Natural killer cell (primary cell): Measurements from ENCODE around the gene CCDC50. TPM values are rescaled to one million over a fixed set of nuclear protein-coding genes. Genes with fewer than 3 reads are reported as not detected.

ENCODE experiments used
- ATAC-seq, 3 donors: fragments of 150-1000 bp in 2 of 3; fragments of 200-7000 bp in 1 of 3; cut with Tn5 transposase; 1 replicate in 1 of 3; 2 replicates in 2 of 3; pipeline ENCODE4 v1.10.0; 2021; ENCODE audit warnings: mild to moderate bottlenecking in 2 of 3, moderate library complexity in 2 of 3
- DNase-seq, 2 donors: peaks; one replicate each; pipeline versions ENCODE4 v3.0.0 to v3.0.0-alpha.2; 2013 to 2021; ENCODE audit warnings: mixed read lengths in 1 of 2
- H3K27ac ChIP-seq: one replicate; pipeline ENCODE4 v1.5.1; 2013; ENCODE audit warnings: mild to moderate bottlenecking, low read length
- H3K27me3 ChIP-seq: one replicate; pipeline ENCODE4 v1.6.1; 2013; ENCODE audit warnings: low read length; ENCODE audit not compliant: control insufficient read depth, insufficient read depth
- H3K36me3 ChIP-seq: one replicate; pipeline ENCODE4 v1.6.1; 2013; ENCODE audit warnings: low read length; ENCODE audit not compliant: control insufficient read depth, insufficient read depth
- H3K4me1 ChIP-seq: one replicate; pipeline ENCODE4 v1.6.1; 2013; ENCODE audit warnings: low read length; ENCODE audit not compliant: control insufficient read depth, insufficient read depth
- H3K4me3 ChIP-seq: one replicate; pipeline ENCODE4 v1.5.1; 2013; ENCODE audit warnings: low read length
- H3K9me3 ChIP-seq: one replicate; pipeline ENCODE4 v1.6.1; 2013; ENCODE audit warnings: low read length; ENCODE audit not compliant: control insufficient read depth, insufficient read depth
- H3K27ac Mint-ChIP-seq, 2 donors: one replicate each; pipeline ENCODE4 v1.8.0; 2022; ENCODE audit warnings: mild to moderate bottlenecking in 2 of 2, mixed read lengths in 2 of 2, moderate library complexity in 1 of 2
- H3K27me3 Mint-ChIP-seq, 2 donors: one replicate each; pipeline ENCODE4 v1.8.0; 2022; ENCODE audit warnings: low read depth in 2 of 2, mixed read lengths in 2 of 2
- H3K36me3 Mint-ChIP-seq: one replicate; pipeline ENCODE4 v1.8.0; 2022; ENCODE audit warnings: mixed read lengths
- H3K4me1 Mint-ChIP-seq, 2 donors: one replicate each; pipeline ENCODE4 v1.8.0; 2022; ENCODE audit warnings: mixed read lengths in 2 of 2
- H3K4me3 Mint-ChIP-seq: one replicate; pipeline ENCODE4 v1.8.0; 2022; ENCODE audit warnings: mild to moderate bottlenecking, moderate library complexity, mixed read lengths
- H3K9me3 Mint-ChIP-seq, 2 donors: one replicate each; pipeline ENCODE4 v1.8.0; 2022; ENCODE audit warnings: mixed read lengths in 2 of 2
- CTCF ChIP-seq: fragments of 200-600 bp; IDR thresholded peaks from one replicate; pipeline ENCODE4 v1.8.0; 2022; ENCODE audit warnings: antibody characterized with exemption
- WGBS: methylation state at CpG from one replicate; pipeline ENCODE4 v1.1.7; 2013; ENCODE audit warnings: missing lambda C conversion rate; ENCODE audit not compliant: insufficient coverage; 5-methylcytosine and 5-hydroxymethylcytosine counted together
- intact Hi-C: fragments of 100-400 bp; cut with micrococcal nuclease; formaldehyde crosslinking; loops from one replicate; pipeline ENCODE4 v1.14.2; 2022
- total RNA-seq, 4 donors: library from RNA; stranded (reverse); fragments of 120-200 nt in 1 of 4; gene quantifications; one replicate each; pipeline versions ENCODE4 v1.2.3 to v1.2.4, GENCODE V29; 2013 to 2022

Gene CCDC50
- total RNA-seq, 3 donors from 2014 or later (not counting 1 experiment from before 2014, with no cell fraction given): 19.9 to 27.3 (median 22.6) TPM

- Mint-ChIP-seq H3K27ac (no peak overlapping the region), H3K27me3 (no peaks in the 10 kb centered on the region), H3K9me3 (no peaks in the 10 kb centered on the region), H3K36me3 (no peaks in the 10 kb centered on the region), H3K4me3 (no peak overlapping the region), H3K4me1 (peaks cover 6 to 7% of the 10 kb centered on the region in 2 donors)
- no peak for ATAC-seq
- no peak for DNase-seq
- TF ChIP-seq CTCF: no peak
- intact Hi-C loops: no loop called here
- Histone ChIP-seq H3K9me3 (no peaks in the 10 kb centered on the region), H3K36me3 (peaks cover 31% of the 10 kb centered on the region), H3K4me3 (no peak overlapping the region), H3K27me3 (no peaks in the 10 kb centered on the region), H3K27ac (no peak overlapping the region), H3K4me1 (no peaks in the 10 kb centered on the region)
- WGBS: 60% methylated on average over 1 of the region's 2 CpGs
Observed at GRCh38 chr3:191366675-191367074, 37.5 kb downstream of the CCDC50 start.

GRCh38 chr3:191368755-191369615 lies 39.8 kb downstream of the CCDC50 start:
- ATAC-seq (no peak), DNase-seq (no peak)
- H3K36me3 Mint-ChIP-seq: no peaks in the 10 kb centered on the region
- Histone ChIP-seq H3K4me1 (no peaks in the 10 kb centered on the region), H3K9me3 (no peaks in the 10 kb centered on the region), H3K4me3 (no peak overlapping the region), H3K36me3 (peaks cover 21% of the 10 kb centered on the region), H3K27ac (no peak overlapping the region), H3K27me3 (no peaks in the 10 kb centered on the region)
- no peaks in the 10 kb centered on the region for H3K27me3 Mint-ChIP-seq
- intact Hi-C loops: no loop called here
- TF ChIP-seq CTCF: no peak
- peaks cover 6 to 9% of the 10 kb centered on the region in 2 donors for H3K4me1 Mint-ChIP-seq
- H3K27ac Mint-ChIP-seq: no peak overlapping the region
- 98% methylated on average over 3 of the region's 5 CpGs for WGBS
- no peak overlapping the region for H3K4me3 Mint-ChIP-seq
- no peaks in the 10 kb centered on the region for H3K9me3 Mint-ChIP-seq

- DNase-seq: no peak
- Histone ChIP-seq H3K27ac (no peak overlapping the region), H3K9me3 (no peaks in the 10 kb centered on the region), H3K36me3 (peaks cover 21% of the 10 kb centered on the region), H3K4me3 (no peak overlapping the region), H3K27me3 (no peaks in the 10 kb centered on the region), H3K4me1 (no peaks in the 10 kb centered on the region)
- Mint-ChIP-seq H3K4me1 (peaks cover 6 to 9% of the 10 kb centered on the region in 2 donors), H3K9me3 (no peaks in the 10 kb centered on the region), H3K27ac (no peak overlapping the region), H3K4me3 (no peak overlapping the region), H3K36me3 (no peaks in the 10 kb centered on the region), H3K27me3 (no peaks in the 10 kb centered on the region)
- intact Hi-C loops: no loop called here
- ATAC-seq: no peak
- 60% methylated on average over 1 of the region's 2 CpGs for WGBS
- no peak for TF ChIP-seq CTCF
Observed at GRCh38 chr3:191369616-191370010, 40.4 kb downstream of the CCDC50 start.

GRCh38 chr3:191372122-191372521 lies 42.9 kb downstream of the CCDC50 start:
- H3K4me1 ChIP-seq: no peaks in the 10 kb centered on the region
- no peak overlapping the region for H3K27ac Mint-ChIP-seq
- no peaks in the 10 kb centered on the region for H3K27me3 ChIP-seq
- 90% methylated on average over 1 of the region's 2 CpGs for WGBS
- H3K4me1 Mint-ChIP-seq: peaks cover 12 to 16% of the 10 kb centered on the region in 2 donors
- H3K27ac ChIP-seq: no peak overlapping the region
- no peak overlapping the region for H3K4me3 ChIP-seq
- no peaks in the 10 kb centered on the region for H3K27me3 Mint-ChIP-seq
- TF ChIP-seq CTCF: no peak
- H3K36me3 ChIP-seq: peaks cover 15% of the 10 kb centered on the region
- no peak for DNase-seq
- no peaks in the 10 kb centered on the region for H3K9me3 ChIP-seq
- no peak for ATAC-seq
- no peak overlapping the region for H3K4me3 Mint-ChIP-seq
- H3K36me3 Mint-ChIP-seq: no peaks in the 10 kb centered on the region
- no peaks in the 10 kb centered on the region for H3K9me3 Mint-ChIP-seq
- intact Hi-C loops: no loop called here
